Mucosa of rectum (tissue), 2 donors: ENCODE results near the gene HNRNPK.

Experiments used
- H3K27ac ChIP-seq, 2 donors: one replicate each; pipeline ENCODE4 v1.7.0; 2013; ENCODE audit warnings: inconsistent platforms in 2 of 2, low read depth in 2 of 2, low read length in 2 of 2
- H3K27me3 ChIP-seq, 2 donors: one replicate each; pipeline ENCODE4 v1.7.0; 2013; ENCODE audit warnings: low read length in 2 of 2; ENCODE audit not compliant: control insufficient read depth in 2 of 2, insufficient read depth in 2 of 2
- H3K36me3 ChIP-seq, 2 donors: one replicate each; pipeline ENCODE4 v1.7.0; 2013; ENCODE audit warnings: low read length in 2 of 2; ENCODE audit not compliant: control insufficient read depth in 2 of 2, insufficient read depth in 2 of 2
- H3K4me1 ChIP-seq, 2 donors: one replicate each; pipeline ENCODE4 v1.7.0; 2013; ENCODE audit warnings: low read length in 2 of 2, mild to moderate bottlenecking in 1 of 2; ENCODE audit not compliant: control insufficient read depth in 2 of 2, insufficient read depth in 2 of 2
- H3K4me3 ChIP-seq, 2 donors: one replicate each; pipeline ENCODE4 v1.7.0; 2013; ENCODE audit warnings: low read length in 2 of 2
- H3K9ac ChIP-seq, 2 donors: one replicate each; pipeline ENCODE4 v1.7.0; 2013; ENCODE audit warnings: low read length in 2 of 2, low read depth in 1 of 2, mild to moderate bottlenecking in 1 of 2
- H3K9me3 ChIP-seq, 2 donors: one replicate each; pipeline ENCODE4 v1.7.0; 2013; ENCODE audit warnings: low read length in 2 of 2; ENCODE audit not compliant: control insufficient read depth in 2 of 2
- donor health status: healthy.
- donor health status: Normal muscosa, but diverticular disease.

HNRNPK gene

DNA sequence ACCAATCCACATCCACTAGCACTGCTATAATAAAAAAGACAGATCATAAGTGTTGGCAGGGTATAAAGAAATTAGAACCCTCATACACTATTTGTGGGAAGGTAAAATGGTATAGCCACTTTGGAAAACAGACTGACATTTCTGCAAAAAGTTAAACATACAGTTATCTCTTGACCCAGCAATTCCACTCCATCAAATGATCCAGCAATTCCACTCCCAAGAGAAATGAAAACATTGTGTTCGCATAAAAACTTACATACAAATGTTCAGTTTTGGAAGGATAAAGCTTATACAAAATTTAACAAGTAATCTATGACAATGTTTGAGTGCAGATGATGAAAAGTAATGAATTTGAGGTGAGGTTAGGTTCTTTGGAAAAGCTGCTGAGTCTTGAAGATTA, 60.9 kb downstream of the HNRNPK start:
- no peaks in the 10 kb centered on the region for H3K9me3 ChIP-seq
- peaks cover 6% of the 10 kb centered on the region in 2 donors for H3K4me1 ChIP-seq
- no peaks in the 10 kb centered on the region for H3K36me3 ChIP-seq
- no peaks in the 10 kb centered on the region for H3K27me3 ChIP-seq
- no peak overlapping the region for H3K9ac ChIP-seq
- no peak overlapping the region for H3K4me3 ChIP-seq
- H3K27ac ChIP-seq, result no peak overlapping the region
